Osteocyte (in vitro differentiated cells): ENCODE results near the gene SNCA. TPM values are rescaled to one million over a fixed set of nuclear protein-coding genes. Genes with fewer than 3 reads are reported as not detected.

Source experiments
- DNase-seq: peaks from one replicate; pipeline ENCODE4 v3.0.0; 2021; ENCODE audit warnings: mixed read lengths; ENCODE audit not compliant: unreplicated experiment; ENCODE audit errors: extremely low spot score
- H3K27ac Mint-ChIP-seq: one replicate; pipeline ENCODE4 v1.8.0; 2021; ENCODE audit warnings: mild to moderate bottlenecking, mixed read lengths; ENCODE audit not compliant: unreplicated experiment
- H3K27me3 Mint-ChIP-seq: one replicate; pipeline ENCODE4 v1.8.0; 2021; ENCODE audit warnings: mixed read lengths; ENCODE audit not compliant: unreplicated experiment
- H3K36me3 Mint-ChIP-seq: one replicate; pipeline ENCODE4 v1.8.0; 2021; ENCODE audit warnings: mixed read lengths; ENCODE audit not compliant: unreplicated experiment
- H3K4me1 Mint-ChIP-seq: one replicate; pipeline ENCODE4 v1.8.0; 2021; ENCODE audit warnings: mixed read lengths; ENCODE audit not compliant: unreplicated experiment
- H3K4me3 Mint-ChIP-seq: one replicate; pipeline ENCODE4 v1.8.0; 2021; ENCODE audit warnings: mild to moderate bottlenecking, moderate library complexity, mixed read lengths; ENCODE audit not compliant: unreplicated experiment
- H3K9me3 Mint-ChIP-seq: one replicate; pipeline ENCODE4 v1.8.0; 2021; ENCODE audit warnings: mixed read lengths; ENCODE audit not compliant: unreplicated experiment
- CTCF ChIP-seq: fragments of 200-600 bp; sonication (generic); IDR thresholded peaks from 2 replicates; pipeline ENCODE4 v1.5.0; 2021; ENCODE audit warnings: antibody characterized with exemption, mild to moderate bottlenecking, moderate library complexity
- total RNA-seq: library from RNA; stranded (reverse); gene quantifications from 2 replicates; pipeline ENCODE4 v1.2.1, GENCODE V29; 2021

The SNCA gene
- total RNA-seq, 1 donor from 2014 or later: 8.8 TPM

- Mint-ChIP-seq H3K27ac (no peak overlapping the region), H3K4me1 (peaks cover 15% of the 10 kb centered on the region), H3K36me3 (no peaks in the 10 kb centered on the region), H3K27me3 (peaks cover 52% of the 10 kb centered on the region), H3K9me3 (no peaks in the 10 kb centered on the region), H3K4me3 (no peak overlapping the region)
- no peak for TF ChIP-seq CTCF
- no peak for DNase-seq
Observed at GRCh38 chr4:89835413-89835812, 1.5 kb downstream of the SNCA start.

- H3K4me1 Mint-ChIP-seq: peaks cover 15% of the 10 kb centered on the region
- H3K27me3 Mint-ChIP-seq: peaks cover 45% of the 10 kb centered on the region
- no peaks in the 10 kb centered on the region for H3K9me3 Mint-ChIP-seq
- no peak for DNase-seq
- TF ChIP-seq CTCF: no peak
- H3K36me3 Mint-ChIP-seq: no peaks in the 10 kb centered on the region
- no peak overlapping the region for H3K4me3 Mint-ChIP-seq
- no peak overlapping the region for H3K27ac Mint-ChIP-seq
Observed at GRCh38 chr4:89834486-89835209, 2.3 kb downstream of the SNCA start.

GRCh38 chr4:89829470-89830138 is 7.4 kb downstream of the SNCA start:
- peaks cover 14% of the 10 kb centered on the region for H3K27me3 Mint-ChIP-seq
- no peaks in the 10 kb centered on the region for H3K9me3 Mint-ChIP-seq
- H3K27ac Mint-ChIP-seq: no peak overlapping the region
- no peak overlapping the region for H3K4me3 Mint-ChIP-seq
- H3K4me1 Mint-ChIP-seq: no peaks in the 10 kb centered on the region
- H3K36me3 Mint-ChIP-seq: no peaks in the 10 kb centered on the region
- TF ChIP-seq CTCF: no peak
- DNase-seq: no peak

GRCh38 chr4:89823416-89823815 is 13.5 kb downstream of the SNCA start:
- H3K27me3 Mint-ChIP-seq: peaks cover 6% of the 10 kb centered on the region
- no peaks in the 10 kb centered on the region for H3K36me3 Mint-ChIP-seq
- TF ChIP-seq CTCF: no peak
- no peak overlapping the region for H3K27ac Mint-ChIP-seq
- H3K4me1 Mint-ChIP-seq: peaks cover 4% of the 10 kb centered on the region
- DNase-seq: no peak
- no peaks in the 10 kb centered on the region for H3K9me3 Mint-ChIP-seq
- no peak overlapping the region for H3K4me3 Mint-ChIP-seq

- H3K9me3 Mint-ChIP-seq: no peaks in the 10 kb centered on the region
- peaks cover 4% of the 10 kb centered on the region for H3K27me3 Mint-ChIP-seq
- H3K36me3 Mint-ChIP-seq: no peaks in the 10 kb centered on the region
- H3K4me1 Mint-ChIP-seq: peaks cover 4% of the 10 kb centered on the region
- H3K27ac Mint-ChIP-seq: no peak overlapping the region
- DNase-seq: no peak
- no peak for TF ChIP-seq CTCF
- no peak overlapping the region for H3K4me3 Mint-ChIP-seq
Observed at GRCh38 chr4:89821612-89822011, 15.3 kb downstream of the SNCA start.
